ENCODE measurements around the gene MRPS10. TPM values are rescaled to one million over a fixed set of nuclear protein-coding genes. Genes with fewer than 3 reads are reported as not detected.

Gene MRPS10
- total and polyA plus RNA-seq, 2 experiments from 2014 or later = 65.1 to 79.8 TPM

GRCh38 chr6:42201382-42201781 is 16.3 kb downstream of the MRPS10 start:
- TF ChIP-seq EZH2phosphoT487 (IDR thresholded peaks at IDR 0.05; ENCODE audit: insufficient read depth, low read depth) = no peak
- TF ChIP-seq EZH2 (IDR thresholded peaks at IDR 0.05; ENCODE audit: insufficient read depth, poor library complexity, severe bottlenecking) = no peak
- H4K20me1 ChIP-seq (ENCODE audit: insufficient read depth) = no peaks in the 10 kb centered on the region
- peaks cover 2% of the 10 kb centered on the region; the same call in 1 of the 2 replicates for H3K36me3 ChIP-seq (ENCODE audit: low read depth)
- no peak overlapping the region for H3K27ac ChIP-seq
- no peaks in the 10 kb centered on the region for H3K27me3 ChIP-seq (replicated peaks; ENCODE audit: insufficient read depth)
- no peak overlapping the region for H3K9ac ChIP-seq
- H3K9me2 ChIP-seq (ENCODE audit: insufficient read depth) = no peaks in the 10 kb centered on the region
- 40 to 45% methylated on average over 3 of the region's 3 CpGs for WGBS, 2 experiments (ENCODE audit: low coverage in 1 of 2, low lambda C conversion rate in 2 of 2, missing lambda C conversion rate in 2 of 2)
- no peaks in the 10 kb centered on the region for H3K79me2 ChIP-seq (ENCODE audit: insufficient read depth)
- H3K4me3 ChIP-seq = no peak overlapping the region
- DNase-seq = no peak
- H3K9me3 ChIP-seq (ENCODE audit: low read depth) = no peaks in the 10 kb centered on the region
- peaks cover 63% of the 10 kb centered on the region for H3K4me1 ChIP-seq (ENCODE audit: insufficient read depth)
- in situ Hi-C loops (cut with MboI) = no loop called here
- no peak overlapping the region for H3K4me2 ChIP-seq (ENCODE audit: unreplicated experiment)
- H3F3A ChIP-seq (ENCODE audit: insufficient read depth) = peaks cover 70% of the 10 kb centered on the region
- no peak overlapping the region for H2AFZ ChIP-seq

DNA sequence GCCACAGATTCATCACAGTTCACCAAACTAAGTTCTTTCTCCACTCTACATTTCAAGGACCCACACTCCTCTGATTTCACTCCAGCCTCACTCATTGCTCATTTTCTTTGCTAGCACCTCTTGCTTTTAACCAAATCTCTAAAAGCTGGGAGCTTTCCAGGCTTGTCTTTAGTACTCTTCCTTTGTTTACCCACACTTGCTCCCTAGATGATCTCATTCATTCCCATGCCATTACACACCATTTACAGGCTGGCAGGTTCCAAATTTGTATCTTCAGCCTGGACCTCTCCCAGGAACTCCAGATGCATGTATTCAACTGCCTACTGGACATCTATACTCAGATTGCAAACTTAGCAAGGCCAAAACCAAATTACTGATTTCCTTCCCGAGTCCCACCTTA is 17.6 kb downstream of the MRPS10 start:
- TF ChIP-seq EZH2phosphoT487 (IDR thresholded peaks at IDR 0.05; ENCODE audit: insufficient read depth, low read depth) = no peak
- no peak for TF ChIP-seq EZH2 (IDR thresholded peaks at IDR 0.05; ENCODE audit: insufficient read depth, poor library complexity, severe bottlenecking)
- peaks cover 63% of the 10 kb centered on the region for H3F3A ChIP-seq (ENCODE audit: insufficient read depth)
- H3K79me2 ChIP-seq (ENCODE audit: insufficient read depth) = no peaks in the 10 kb centered on the region
- no peaks in the 10 kb centered on the region for H4K20me1 ChIP-seq (ENCODE audit: insufficient read depth)
- no peak overlapping the region for H2AFZ ChIP-seq
- H3K36me3 ChIP-seq (ENCODE audit: low read depth) = no peaks in the 10 kb centered on the region; the same call in 1 of the 2 replicates
- H3K27me3 ChIP-seq (replicated peaks; ENCODE audit: insufficient read depth) = no peaks in the 10 kb centered on the region
- H3K4me3 ChIP-seq = no peak overlapping the region
- H3K9ac ChIP-seq = no peak overlapping the region
- peak overlapping the region; percentile 74 for H3K27ac ChIP-seq
- H3K4me2 ChIP-seq (ENCODE audit: unreplicated experiment) = peak overlapping the region; percentile 67
- peaks cover 58% of the 10 kb centered on the region for H3K4me1 ChIP-seq (ENCODE audit: insufficient read depth)
- no peaks in the 10 kb centered on the region for H3K9me3 ChIP-seq (ENCODE audit: low read depth)
- H3K9me2 ChIP-seq (ENCODE audit: insufficient read depth) = no peaks in the 10 kb centered on the region
- DNase-seq = peak; percentile 96
- WGBS, 2 experiments (ENCODE audit: low coverage in 1 of 2, low lambda C conversion rate in 2 of 2, missing lambda C conversion rate in 2 of 2) = 10 to 24% methylated on average over 1 of the region's 1 CpG
- in situ Hi-C loops (cut with MboI) = no loop called here

DNA sequence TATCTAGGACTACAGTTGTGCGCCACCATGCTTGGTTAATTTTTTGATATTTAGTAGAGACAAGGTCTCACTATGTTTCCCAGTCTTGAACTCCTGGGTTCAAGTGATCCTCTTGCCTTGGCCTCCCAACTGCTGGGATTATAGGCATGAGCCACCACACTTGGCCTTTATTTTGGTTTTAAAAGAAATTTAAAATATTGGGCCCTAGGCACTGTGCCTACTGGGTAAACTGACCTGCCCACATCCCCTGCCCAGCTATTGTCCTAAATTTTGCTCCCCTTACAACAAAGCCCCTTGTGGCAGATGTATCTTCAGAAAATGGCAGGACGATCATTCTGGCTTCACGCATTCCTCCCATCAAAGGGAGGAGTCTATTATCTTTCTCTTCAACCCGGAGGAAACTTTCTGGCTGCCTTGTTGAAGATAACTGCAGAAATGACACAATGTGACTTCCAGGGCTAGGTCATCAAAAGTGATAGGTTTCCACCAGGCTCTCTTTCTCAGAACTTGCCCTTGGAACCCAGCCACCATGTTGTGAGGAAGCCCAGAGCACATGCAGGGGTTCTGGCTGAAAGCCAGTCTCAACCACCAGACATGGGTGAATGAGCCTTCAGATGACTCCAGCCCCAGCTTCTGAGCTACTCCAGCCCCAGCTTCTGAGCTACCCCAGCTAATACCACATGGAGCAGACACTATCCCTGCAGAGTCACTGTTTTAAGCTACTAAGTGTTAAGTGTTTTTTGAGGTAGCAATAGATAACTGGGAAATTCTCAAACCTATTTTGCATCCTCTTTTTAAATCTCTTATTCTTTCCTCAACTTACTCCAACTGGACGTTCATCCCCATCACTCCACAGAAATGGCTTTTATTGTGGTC is 18.3 kb downstream of the MRPS10 start:
- H3K79me2 ChIP-seq (ENCODE audit: insufficient read depth) = no peaks in the 10 kb centered on the region
- peak; percentile 75 for DNase-seq
- no peaks in the 10 kb centered on the region for H3K27me3 ChIP-seq (replicated peaks; ENCODE audit: insufficient read depth)
- H3K9ac ChIP-seq = no peak overlapping the region
- no peaks in the 10 kb centered on the region for H4K20me1 ChIP-seq (ENCODE audit: insufficient read depth)
- peak overlapping the region; percentile 67 for H3K4me2 ChIP-seq (ENCODE audit: unreplicated experiment)
- 88 to 93% methylated on average over 5 of the region's 5 CpGs for WGBS, 2 experiments (ENCODE audit: low coverage in 1 of 2, low lambda C conversion rate in 2 of 2, missing lambda C conversion rate in 2 of 2)
- no peak overlapping the region for H3K4me3 ChIP-seq
- no peaks in the 10 kb centered on the region for H3K9me3 ChIP-seq (ENCODE audit: low read depth)
- peaks cover 51% of the 10 kb centered on the region for H3K4me1 ChIP-seq (ENCODE audit: insufficient read depth)
- peak overlapping the region; percentile 74 for H3K27ac ChIP-seq
- peaks cover 57% of the 10 kb centered on the region for H3F3A ChIP-seq (ENCODE audit: insufficient read depth)
- in situ Hi-C loops (cut with MboI) = no loop called here
- H3K9me2 ChIP-seq (ENCODE audit: insufficient read depth) = no peaks in the 10 kb centered on the region
- TF ChIP-seq EZH2 (IDR thresholded peaks at IDR 0.05; ENCODE audit: insufficient read depth, poor library complexity, severe bottlenecking) (no peak), EZH2phosphoT487 (IDR thresholded peaks at IDR 0.05; ENCODE audit: insufficient read depth, low read depth) (no peak)
- no peak overlapping the region for H2AFZ ChIP-seq
- no peaks in the 10 kb centered on the region; the same call in 1 of the 2 replicates for H3K36me3 ChIP-seq (ENCODE audit: low read depth)

DNA sequence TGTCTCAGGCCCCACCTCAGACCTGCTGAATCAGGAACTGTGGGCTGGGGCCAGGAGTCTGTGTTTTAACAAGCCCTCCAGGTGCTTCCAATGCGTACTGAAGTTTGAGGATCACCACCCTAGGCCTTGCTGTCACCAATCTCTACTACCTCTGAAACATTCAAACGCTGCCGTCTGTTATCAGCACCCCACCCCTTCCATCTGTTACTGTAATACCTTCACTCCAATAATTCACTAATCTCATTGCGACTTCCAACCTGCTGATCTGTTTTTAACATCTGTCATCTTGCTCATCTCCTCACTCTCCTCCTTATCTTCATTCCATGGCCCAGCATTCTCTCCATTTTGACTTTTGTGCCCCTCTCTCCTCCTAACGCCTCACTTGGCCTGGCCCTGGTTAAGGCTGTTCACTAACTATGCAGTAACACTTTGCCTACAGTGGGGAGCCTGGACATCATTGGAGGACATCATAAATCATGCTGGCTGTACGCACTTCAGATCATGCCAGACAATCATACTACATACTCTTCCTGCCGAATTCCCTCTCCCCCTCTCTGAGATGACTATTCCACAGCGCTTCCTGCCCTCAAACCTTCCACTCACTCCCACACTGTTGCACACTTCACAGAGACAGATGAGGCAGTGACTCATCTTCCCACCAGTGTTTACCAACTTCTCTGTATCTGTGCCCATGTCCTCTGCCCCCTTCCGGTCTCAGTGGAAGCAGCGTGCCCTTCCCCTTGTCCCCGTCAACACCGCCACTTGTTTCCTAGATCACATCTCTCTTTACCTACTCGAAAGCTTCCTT is 19.9 kb downstream of the MRPS10 start:
- H3K9me3 ChIP-seq (ENCODE audit: low read depth) = no peaks in the 10 kb centered on the region
- no peaks in the 10 kb centered on the region for H3K9me2 ChIP-seq (ENCODE audit: insufficient read depth)
- H3K4me2 ChIP-seq (ENCODE audit: unreplicated experiment) = peak overlapping the region; percentile 48
- H3F3A ChIP-seq (ENCODE audit: insufficient read depth) = peaks cover 54% of the 10 kb centered on the region
- no peak overlapping the region for H2AFZ ChIP-seq
- no peaks in the 10 kb centered on the region for H3K27me3 ChIP-seq (replicated peaks; ENCODE audit: insufficient read depth)
- H3K36me3 ChIP-seq (ENCODE audit: low read depth) = no peaks in the 10 kb centered on the region
- H3K79me2 ChIP-seq (ENCODE audit: insufficient read depth) = no peaks in the 10 kb centered on the region
- peak; percentile 86 for DNase-seq
- peaks cover 56% of the 10 kb centered on the region for H3K4me1 ChIP-seq (ENCODE audit: insufficient read depth)
- H3K4me3 ChIP-seq = no peak overlapping the region
- peak overlapping the region; percentile 55 for H3K27ac ChIP-seq
- 55 to 58% methylated on average over 13 of the region's 13 CpGs for WGBS, 2 experiments (ENCODE audit: low coverage in 1 of 2, low lambda C conversion rate in 2 of 2, missing lambda C conversion rate in 2 of 2)
- H3K9ac ChIP-seq = no peak overlapping the region
- H4K20me1 ChIP-seq (ENCODE audit: insufficient read depth) = no peaks in the 10 kb centered on the region
- in situ Hi-C loops (cut with MboI) = no loop called here
- TF ChIP-seq EZH2phosphoT487 (IDR thresholded peaks at IDR 0.05; ENCODE audit: insufficient read depth, low read depth) = no peak
- TF ChIP-seq EZH2 (IDR thresholded peaks at IDR 0.05; ENCODE audit: insufficient read depth, poor library complexity, severe bottlenecking) = no peak
